Activated T-helper 1 cell treated with anti-CD3 and anti-CD28 coated beads, Interleukin-2, amount 50 U/mL, for 16 hours (primary cell): Measurements from ENCODE around the gene VAMP4.

Experiments
- DNase-seq, 2 donors: peaks; one replicate each; pipeline ENCODE4 v3.0.0-alpha.2; 2020; ENCODE audit warnings: low read depth in 1 of 2, low spot score in 1 of 2

VAMP4 gene

GRCh38 chr1:171653796-171654195 lies 88.1 kb downstream of the VAMP4 start:
- no peak for DNase-seq

- no peak for DNase-seq
These were observed 89.5 kb downstream of the VAMP4 start, which contains the start of gene MYOC for GRCh38 chr1:171652234-171652822. MYOC (minus strand) TSS chr1:171652688; CDS start chr1:171652611, 77 bp downstream.
